Tibial artery (tissue), 4 donors: ENCODE measurements around the gene SLAIN1.

Experiments
- DNase-seq, 2 donors: peaks; one replicate each; pipeline ENCODE4 v3.0.0-alpha.2; 2019
- H3K27ac ChIP-seq, 2 donors: fragments of 200-600 bp; sonication (generic) in 1 of 2; 1 replicate in 1 of 2; 2 replicates in 1 of 2; pipeline ENCODE4 v1.5.1; 2018 to 2019; ENCODE audit warnings: mild to moderate bottlenecking in 1 of 2
- H3K27me3 ChIP-seq, 2 donors: fragments of 200-600 bp; sonication (generic) in 1 of 2; one replicate each; pipeline versions ENCODE4 v1.5.1 to v1.6.0; 2016 to 2019
- H3K36me3 ChIP-seq, 3 donors: fragments of 200-600 bp; sonication (generic) in 2 of 3; one replicate each; pipeline ENCODE4 v1.5.1; 2016 to 2019; ENCODE audit warnings: mild to moderate bottlenecking in 2 of 3
- H3K4me1 ChIP-seq, 4 donors: fragments of 200-600 bp; sonication (generic) in 2 of 4; 1 replicate in 3 of 4; 2 replicates in 1 of 4; pipeline ENCODE4 v1.5.1; 2016 to 2019
- H3K4me3 ChIP-seq, 2 donors: fragments of 200-600 bp; sonication (generic) in 1 of 2; 1 replicate in 1 of 2; 2 replicates in 1 of 2; pipeline ENCODE4 v1.5.1; 2018 to 2019; ENCODE audit warnings: mild to moderate bottlenecking in 2 of 2
- H3K9me3 ChIP-seq, 3 donors: fragments of 200-600 bp; sonication (generic) in 1 of 3; one replicate each; pipeline ENCODE4 v1.5.1; 2016 to 2019
- CTCF ChIP-seq, 2 experiments: fragments of 200-600 bp in 1 of 2; fragments of 450-650 bp in 1 of 2; IDR thresholded peaks; one replicate each; pipeline ENCODE4 v1.5.1; 2017 to 2019; ENCODE audit warnings: antibody characterized with exemption in 2 of 2, mild to moderate bottlenecking in 1 of 2, moderate library complexity in 1 of 2
- intact Hi-C: fragments of 100-400 bp; cut with DNase I; formaldehyde crosslinking; loops from one replicate; pipeline ENCODE4 v1.15.0; 2023; ENCODE audit warnings: low total_unique reads

The SLAIN1 gene

GRCh38 chr13:77693449-77693940 lies 4.0 kb upstream of the SLAIN1 start:
- Histone ChIP-seq H3K4me3 (no peak overlapping the region), H3K36me3 (no peaks in the 10 kb centered on the region), H3K27ac (no peak overlapping the region), H3K27me3 (no peaks in the 10 kb centered on the region), H3K4me1 (peaks cover 0 to 4% (median 0%) of the 10 kb centered on the region in 4 donors), H3K9me3 (no peaks in the 10 kb centered on the region)
- no peak for TF ChIP-seq CTCF (IDR thresholded peaks at IDR 0.05)
- intact Hi-C loops: loop anchor here (10.0 kb wide), 1 partner anchor 369 kb away; the partner anchor contains the start of gene MYCBP2
- no peak for DNase-seq

- no peaks in the 10 kb centered on the region for H3K9me3 ChIP-seq
- peak overlapping the region; percentile 87 to 98 for H3K4me3 ChIP-seq
- no peak for DNase-seq
- H3K4me1 ChIP-seq: peaks cover 0 to 16% (median 9%) of the 10 kb centered on the region in 4 donors
- intact Hi-C loops: loop anchor here (10.0 kb wide), 1 partner anchor 371 kb away; the partner anchor contains the start of gene MYCBP2
- TF ChIP-seq CTCF (IDR thresholded peaks at IDR 0.05): no peak
- H3K27ac ChIP-seq: peak overlapping the region; percentile 75 to 80
- no peaks in the 10 kb centered on the region for H3K36me3 ChIP-seq
- H3K27me3 ChIP-seq: no peaks in the 10 kb centered on the region
Measured at GRCh38 chr13:77696006-77696878, 1.2 kb upstream of the SLAIN1 start.

- no peak for TF ChIP-seq CTCF (IDR thresholded peaks at IDR 0.05)
- Histone ChIP-seq H3K9me3 (no peaks in the 10 kb centered on the region), H3K36me3 (no peaks in the 10 kb centered on the region), H3K27ac (peak overlapping the region; percentile 75 to 80), H3K4me1 (peaks cover 0 to 16% (median 9%) of the 10 kb centered on the region in 4 donors), H3K27me3 (no peaks in the 10 kb centered on the region), H3K4me3 (peak overlapping the region; percentile 87 to 98)
- no peak for DNase-seq
- intact Hi-C loops: loop anchor here (10.0 kb wide), 1 partner anchor 372 kb away; the partner anchor contains the start of gene MYCBP2
Measured at GRCh38 chr13:77696879-77697216, 639 bp upstream of the SLAIN1 start.

- peak in 1 of 2 donors; percentile 66 for DNase-seq
- Histone ChIP-seq H3K4me1 (peaks cover 0 to 16% (median 9%) of the 10 kb centered on the region in 4 donors), H3K4me3 (peak overlapping the region; percentile 87 to 98), H3K36me3 (no peaks in the 10 kb centered on the region), H3K27me3 (no peaks in the 10 kb centered on the region), H3K9me3 (no peaks in the 10 kb centered on the region), H3K27ac (peak overlapping the region; percentile 37 to 75)
- intact Hi-C loops: loop anchor here (10.0 kb wide), 1 partner anchor 374 kb away; the partner anchor contains the start of gene MYCBP2
- no peak for TF ChIP-seq CTCF (IDR thresholded peaks at IDR 0.05)
Measured at GRCh38 chr13:77698201-77699058, 943 bp downstream of the SLAIN1 start.

GRCh38 chr13:77699059-77699680 lies 1.7 kb downstream of the SLAIN1 start:
- intact Hi-C loops: loop anchor here (10.0 kb wide), 1 partner anchor 374 kb away; the partner anchor contains the start of gene MYCBP2
- TF ChIP-seq CTCF (IDR thresholded peaks at IDR 0.05): no peak
- H3K4me1 ChIP-seq: peaks cover 0 to 16% (median 9%) of the 10 kb centered on the region in 4 donors
- H3K27me3 ChIP-seq: no peaks in the 10 kb centered on the region
- no peaks in the 10 kb centered on the region for H3K9me3 ChIP-seq
- peak overlapping the region; percentile 87 to 98 for H3K4me3 ChIP-seq
- H3K27ac ChIP-seq: peak overlapping the region; percentile 37 to 75
- H3K36me3 ChIP-seq: no peaks in the 10 kb centered on the region
- DNase-seq: no peak
